Fibroblast of lung (primary cell): ENCODE data around the gene CCDC144A.
"Not testable (repeated sequence)": the region's sequence is repeated elsewhere in the genome, so short reads cannot be mapped to it uniquely, and the experiment has no call there.

Source experiments
- EZH2 ChIP-seq: IDR thresholded peaks from 2 replicates; pipeline ENCODE4 v1.5.1; 2012; ENCODE audit warnings: low read length, control low read depth, mild to moderate bottlenecking; ENCODE audit errors: missing control alignments
- TF ChIP-seq, protein P1 (sequence below), 2 donors: IDR thresholded peaks in 1 of 2; conservative IDR thresholded peaks in 1 of 2; 1 replicate in 1 of 2; 2 replicates in 1 of 2; pipeline ENCODE4 v1.5.1; 2011 to 2012; ENCODE audit warnings: low read length in 2 of 2, control low read depth in 1 of 2, inconsistent platforms in 1 of 2, low read depth in 1 of 2, mild to moderate bottlenecking in 1 of 2

DNA sequence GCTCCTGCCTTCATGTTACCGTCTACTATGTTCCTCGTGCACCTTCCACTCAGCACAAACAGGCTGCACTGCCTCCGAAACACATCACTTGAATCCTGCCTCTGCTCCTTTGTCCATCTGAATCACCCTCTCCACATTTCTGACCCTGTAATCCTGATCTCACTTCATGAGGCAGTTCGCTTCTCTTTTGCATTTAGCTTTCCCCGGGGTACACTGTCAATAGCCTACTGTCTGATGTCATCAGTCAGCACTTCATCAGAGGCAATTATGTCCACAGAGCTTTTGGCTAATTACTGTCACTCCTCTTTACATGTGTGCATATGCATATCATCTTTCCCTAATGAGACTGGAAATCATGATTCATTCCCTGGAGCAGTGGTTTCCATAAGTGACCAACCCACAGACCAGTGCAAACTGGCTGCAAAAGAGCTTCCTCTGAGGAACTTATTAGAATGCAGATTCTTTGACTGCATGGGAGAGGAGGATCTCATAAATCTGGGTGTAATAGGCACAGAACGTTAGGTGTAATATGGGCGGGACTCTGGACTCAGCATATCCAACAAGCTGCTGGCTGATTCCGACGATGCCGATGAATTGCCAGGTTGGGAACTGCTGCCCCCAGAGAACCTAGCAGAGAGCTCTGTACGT, 99.0 kb downstream of the CCDC144A start:
- TF ChIP-seq, protein P1, sequence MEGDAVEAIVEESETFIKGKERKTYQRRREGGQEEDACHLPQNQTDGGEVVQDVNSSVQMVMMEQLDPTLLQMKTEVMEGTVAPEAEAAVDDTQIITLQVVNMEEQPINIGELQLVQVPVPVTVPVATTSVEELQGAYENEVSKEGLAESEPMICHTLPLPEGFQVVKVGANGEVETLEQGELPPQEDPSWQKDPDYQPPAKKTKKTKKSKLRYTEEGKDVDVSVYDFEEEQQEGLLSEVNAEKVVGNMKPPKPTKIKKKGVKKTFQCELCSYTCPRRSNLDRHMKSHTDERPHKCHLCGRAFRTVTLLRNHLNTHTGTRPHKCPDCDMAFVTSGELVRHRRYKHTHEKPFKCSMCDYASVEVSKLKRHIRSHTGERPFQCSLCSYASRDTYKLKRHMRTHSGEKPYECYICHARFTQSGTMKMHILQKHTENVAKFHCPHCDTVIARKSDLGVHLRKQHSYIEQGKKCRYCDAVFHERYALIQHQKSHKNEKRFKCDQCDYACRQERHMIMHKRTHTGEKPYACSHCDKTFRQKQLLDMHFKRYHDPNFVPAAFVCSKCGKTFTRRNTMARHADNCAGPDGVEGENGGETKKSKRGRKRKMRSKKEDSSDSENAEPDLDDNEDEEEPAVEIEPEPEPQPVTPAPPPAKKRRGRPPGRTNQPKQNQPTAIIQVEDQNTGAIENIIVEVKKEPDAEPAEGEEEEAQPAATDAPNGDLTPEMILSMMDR (conservative IDR thresholded peaks at IDR 0.05 in 1 of 2, IDR thresholded peaks at IDR 0.05 in 1 of 2; ENCODE audit: low read depth in 1 of 2, low read length in 2 of 2) = not testable (repeated sequence)
- TF ChIP-seq EZH2 = not testable (repeated sequence)
